ENCODE data around the gene JAZF1.

The JAZF1 gene

GRCh38 chr7:28133872-28134271 is 46.7 kb downstream of the JAZF1 start:
- no peak for DNase-seq

DNA sequence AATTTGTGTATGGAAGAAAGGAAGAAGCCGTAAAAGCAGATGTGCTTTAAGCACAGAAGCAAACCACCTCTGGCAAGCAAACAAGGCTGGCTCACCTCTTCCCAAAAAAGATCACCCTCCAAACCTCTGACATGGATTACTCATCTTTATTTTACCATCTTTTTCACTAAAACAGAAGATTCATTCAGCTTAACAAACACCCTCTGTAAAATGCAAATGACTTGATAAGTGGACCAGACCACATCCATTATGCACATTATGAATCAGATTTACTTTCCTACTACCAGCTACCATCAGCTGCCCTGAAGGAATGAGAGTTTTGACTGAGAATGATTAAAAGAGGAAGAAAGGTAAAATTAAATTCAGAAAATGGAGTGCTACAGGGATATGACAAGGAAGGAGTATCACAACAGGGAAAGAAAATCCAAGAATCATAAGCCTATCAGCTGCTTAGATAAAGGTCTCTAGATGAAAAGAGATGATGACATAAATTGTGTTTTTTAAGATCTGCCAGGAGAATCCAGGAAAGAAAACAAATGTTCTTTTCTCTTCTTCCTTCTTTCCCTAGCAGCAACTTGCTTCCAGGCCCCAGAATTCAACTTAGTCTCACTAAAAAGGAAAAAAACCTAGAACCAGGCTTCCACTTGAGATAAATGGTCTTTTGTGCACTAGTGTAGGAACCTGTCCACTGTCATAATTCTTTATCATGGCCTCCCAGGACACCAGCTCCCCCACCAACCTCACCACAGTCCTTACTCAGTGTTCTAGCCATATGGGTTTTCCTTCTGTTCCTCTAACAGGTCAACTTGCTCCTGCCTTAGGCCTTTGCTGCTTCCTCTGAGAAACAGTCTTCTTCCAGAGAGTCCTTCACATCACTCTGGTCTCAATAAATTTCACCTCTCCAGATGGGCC is 47.4 kb downstream of the JAZF1 start:
- no peak for DNase-seq

DNA sequence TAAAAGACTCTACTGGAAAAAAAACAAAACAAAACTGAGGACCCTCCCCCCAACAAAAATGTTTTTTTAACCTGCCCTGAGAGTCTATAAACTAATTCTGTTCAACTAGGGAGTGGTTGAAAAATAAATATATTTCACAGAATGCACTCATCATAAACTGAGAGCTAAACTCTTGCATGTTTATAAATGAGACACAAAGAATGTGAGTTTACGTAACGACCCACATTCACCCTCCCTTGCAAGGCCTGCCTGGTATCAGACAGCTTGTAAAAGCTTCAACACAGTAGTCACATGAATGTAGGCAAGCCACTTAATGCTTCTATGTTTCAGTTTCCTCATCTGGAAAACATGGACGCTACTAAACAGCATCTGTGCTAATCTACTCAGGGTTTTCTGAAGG is 50.3 kb downstream of the JAZF1 start:
- DNase-seq: no peak

DNA sequence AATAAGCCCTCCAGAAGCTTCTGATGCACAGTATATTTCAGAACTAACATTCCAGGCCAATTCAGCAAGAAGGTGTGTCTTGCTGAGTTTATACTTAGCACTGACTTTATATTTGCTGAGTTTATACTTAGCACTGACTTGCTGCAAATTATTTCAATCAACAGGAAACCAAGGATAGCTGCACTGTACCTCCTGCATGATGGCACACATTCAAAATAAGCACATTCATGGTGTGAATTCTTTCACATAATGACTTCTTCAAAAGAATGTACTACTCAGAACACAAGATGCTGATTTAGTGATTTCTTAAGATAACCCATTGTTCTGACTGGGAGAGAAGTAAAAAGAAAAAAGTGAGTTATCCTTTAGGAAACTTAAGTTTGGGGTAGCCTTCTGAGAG is 52.0 kb downstream of the JAZF1 start:
- DNase-seq: no peak

- no peak for DNase-seq
These were observed 54.1 kb downstream of the JAZF1 start for GRCh38 chr7:28126410-28127041.

- DNase-seq: no peak
These were observed 54.9 kb downstream of the JAZF1 start for GRCh38 chr7:28125431-28126409.

GRCh38 chr7:28124413-28124812 is 56.2 kb downstream of the JAZF1 start:
- DNase-seq: no peak

- no peak for DNase-seq
These were observed 56.8 kb downstream of the JAZF1 start for GRCh38 chr7:28123752-28124151.

DNA sequence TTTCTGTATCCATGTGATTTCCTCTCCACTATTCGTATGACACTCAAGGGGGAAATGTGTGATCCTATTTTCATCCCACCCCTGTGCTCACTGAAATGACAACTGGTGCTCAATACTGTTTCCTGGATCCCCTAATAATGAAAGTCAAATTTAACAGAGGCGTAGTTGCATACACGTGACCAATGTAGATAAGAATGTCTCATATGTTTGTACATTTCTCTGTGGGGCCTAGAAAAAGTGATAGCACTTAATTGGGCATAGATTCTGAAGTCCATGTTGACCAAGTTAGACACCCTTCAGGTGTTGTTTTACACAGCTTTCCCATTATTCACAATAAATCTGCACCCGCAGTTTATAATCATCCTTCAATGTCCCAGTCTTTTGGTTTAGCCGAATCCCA is 59.1 kb downstream of the JAZF1 start:
- DNase-seq: no peak

- no peak for DNase-seq
These were observed 64.6 kb downstream of the JAZF1 start for GRCh38 chr7:28116041-28116440.

GRCh38 chr7:28115261-28115660 is 65.3 kb downstream of the JAZF1 start:
- no peak for DNase-seq

- no peak for DNase-seq
These were observed 66.5 kb downstream of the JAZF1 start for GRCh38 chr7:28114056-28114455.

DNA sequence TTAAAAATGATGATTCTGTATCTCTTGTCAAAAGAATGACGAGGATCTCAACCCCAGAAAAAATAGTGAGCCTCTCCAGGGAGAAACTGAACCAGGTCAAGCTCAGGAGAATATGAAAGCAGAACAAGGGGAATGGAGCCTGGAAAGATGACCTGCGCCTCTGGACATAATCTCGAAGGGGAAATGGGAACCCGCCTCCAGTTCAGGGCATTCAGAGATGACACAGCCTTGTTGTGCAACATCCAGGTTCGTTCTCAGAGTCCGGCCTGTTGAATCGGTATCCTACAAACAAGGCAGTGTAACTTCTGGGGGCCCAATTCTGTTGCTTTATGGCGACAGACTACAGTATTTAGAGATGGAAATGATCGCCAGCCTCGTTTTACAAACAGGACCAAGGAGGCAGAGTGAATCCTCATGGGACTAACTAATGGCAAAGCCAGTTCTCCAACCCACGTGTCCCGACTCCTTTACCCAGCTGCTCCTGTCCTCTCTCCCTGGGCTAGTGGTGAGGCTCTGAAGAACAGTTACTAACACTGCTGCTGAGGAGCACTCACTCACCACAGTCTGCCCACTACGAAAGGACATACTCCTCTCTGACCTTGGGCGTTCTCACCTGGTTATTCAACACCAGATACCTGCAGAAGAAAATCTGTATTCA is 67.6 kb downstream of the JAZF1 start:
- no peak for DNase-seq

DNA sequence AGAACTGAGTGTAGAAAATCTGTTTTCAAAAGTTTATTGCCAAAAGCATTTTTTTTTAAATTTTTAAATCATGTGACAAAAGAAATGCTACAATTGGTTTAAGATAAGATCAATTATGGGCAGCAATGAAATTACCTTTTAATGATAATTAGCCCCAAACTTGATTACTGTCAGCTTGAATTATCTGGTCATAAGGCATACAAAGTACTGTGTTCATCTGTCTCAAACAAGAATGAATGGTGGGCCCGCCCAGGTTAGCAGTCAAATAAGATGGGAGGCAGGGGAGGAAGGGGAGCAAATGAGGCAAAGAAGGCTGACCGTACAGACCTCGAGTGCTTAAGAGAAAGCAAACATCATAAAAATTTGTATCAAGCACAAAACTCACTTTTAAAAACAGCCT is 68.1 kb downstream of the JAZF1 start:
- no peak for DNase-seq

- DNase-seq: no peak
These were observed 68.6 kb downstream of the JAZF1 start for GRCh38 chr7:28112012-28112411.

- DNase-seq: no peak
These were observed 70.1 kb downstream of the JAZF1 start for GRCh38 chr7:28110427-28111012.

DNA sequence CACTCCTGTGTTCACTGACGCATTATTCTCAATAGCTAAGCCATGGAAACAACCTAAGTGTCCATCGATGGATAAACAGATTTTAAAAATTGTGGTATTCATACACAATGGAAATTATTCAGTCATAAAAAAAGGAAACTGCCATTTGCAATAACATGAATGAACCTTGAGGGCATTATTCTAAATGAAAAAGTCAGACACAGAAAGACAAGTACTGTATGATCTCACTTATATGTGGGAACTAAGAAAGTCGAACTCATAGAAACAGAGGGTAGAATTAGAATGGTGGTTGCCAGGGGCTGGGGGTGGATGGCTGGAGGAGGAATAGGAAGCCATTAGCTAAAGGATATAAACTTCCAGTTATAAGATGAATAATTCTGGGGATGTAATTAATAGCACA is 71.8 kb downstream of the JAZF1 start:
- DNase-seq: no peak

- DNase-seq: no peak
These were observed 72.6 kb downstream of the JAZF1 start for GRCh38 chr7:28107960-28108359.

GRCh38 chr7:28106321-28106829 is 74.2 kb downstream of the JAZF1 start:
- no peak for DNase-seq

DNA sequence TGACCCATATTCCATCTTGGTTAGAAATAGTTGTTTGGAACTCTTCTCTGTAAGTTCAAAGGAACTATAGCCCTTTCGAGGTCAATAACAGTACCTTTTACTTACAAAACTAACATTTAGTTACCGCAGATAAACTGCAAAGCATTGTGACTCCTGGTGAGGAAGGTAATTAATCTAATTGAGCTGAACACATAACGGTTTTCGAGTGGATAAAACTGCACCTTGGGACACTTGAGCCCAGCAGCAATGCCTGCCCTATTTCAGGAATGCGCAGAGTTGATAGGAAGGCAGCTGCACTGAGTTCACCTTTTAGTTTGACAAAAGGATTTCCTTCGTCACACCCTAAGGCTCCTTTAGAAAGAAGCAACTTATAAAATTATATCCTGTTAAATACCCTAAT is 75.4 kb downstream of the JAZF1 start:
- no peak for DNase-seq

DNA sequence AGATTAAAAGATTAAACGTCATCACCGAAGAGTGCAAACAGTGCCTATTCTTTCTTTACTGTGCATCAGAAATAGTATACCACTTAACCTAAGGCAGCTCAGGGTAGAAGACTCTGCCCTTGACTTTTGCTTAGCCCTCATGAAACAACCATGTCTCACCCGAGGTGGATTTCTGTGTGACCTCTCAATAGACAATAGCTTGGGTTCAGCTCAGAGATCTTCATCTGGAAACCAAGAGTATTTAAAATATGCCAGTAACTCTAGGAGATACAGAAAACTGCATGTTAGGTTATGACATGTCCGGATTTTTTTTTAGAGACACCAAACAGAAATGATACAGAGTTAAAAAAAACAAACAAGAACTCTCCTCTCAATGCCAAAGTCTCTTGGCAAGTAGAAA is 75.8 kb downstream of the JAZF1 start:
- no peak for DNase-seq

DNA sequence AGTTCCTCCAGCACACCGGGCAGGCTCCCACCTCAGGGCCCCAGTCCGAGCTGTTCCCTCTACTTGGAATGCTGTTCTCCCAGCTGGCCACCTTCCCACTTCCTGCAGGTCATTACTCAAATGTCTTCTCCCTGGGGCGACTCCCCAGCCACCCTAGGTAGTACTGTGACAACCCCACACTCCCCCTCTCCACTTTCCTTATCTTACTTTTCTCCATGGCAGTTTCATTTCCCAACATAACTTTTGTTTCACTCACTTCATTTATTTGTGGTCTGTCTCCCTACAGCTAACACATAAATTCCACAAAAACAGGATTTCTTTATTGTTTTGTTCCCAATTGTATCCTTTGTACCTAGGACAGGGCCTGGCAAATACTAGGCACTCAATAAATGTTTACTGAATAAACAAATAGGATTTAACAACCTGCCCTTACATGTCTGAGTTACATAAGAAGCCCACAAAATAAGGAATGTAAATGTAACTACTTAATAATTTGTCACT is 76.5 kb downstream of the JAZF1 start:
- DNase-seq: no peak
